ENCODE data around the gene BMP8A.

DNA sequence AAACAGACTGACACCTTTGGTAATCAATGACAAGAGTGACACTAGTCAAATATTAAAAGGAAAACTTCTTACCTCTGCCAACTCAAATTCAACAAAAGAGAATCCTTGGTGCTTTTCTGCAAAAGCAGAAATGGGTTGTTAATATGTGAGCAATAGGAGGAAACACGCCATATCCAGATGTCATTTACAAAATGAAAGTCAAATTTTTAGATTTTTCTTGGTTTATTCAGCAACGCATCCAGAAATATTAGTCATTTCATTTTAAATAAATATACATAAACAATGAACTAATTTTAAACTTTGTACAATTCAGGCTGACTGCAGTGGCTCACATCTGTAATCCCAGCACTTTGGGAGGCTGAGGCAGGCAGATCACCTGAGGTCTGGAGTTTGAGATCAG lies 62.8 kb downstream of the BMP8A start:
- TF ChIP-seq POLR2AphosphoS5 (IDR thresholded peaks at IDR 0.05) = no peak
- TF ChIP-seq, protein P1, sequence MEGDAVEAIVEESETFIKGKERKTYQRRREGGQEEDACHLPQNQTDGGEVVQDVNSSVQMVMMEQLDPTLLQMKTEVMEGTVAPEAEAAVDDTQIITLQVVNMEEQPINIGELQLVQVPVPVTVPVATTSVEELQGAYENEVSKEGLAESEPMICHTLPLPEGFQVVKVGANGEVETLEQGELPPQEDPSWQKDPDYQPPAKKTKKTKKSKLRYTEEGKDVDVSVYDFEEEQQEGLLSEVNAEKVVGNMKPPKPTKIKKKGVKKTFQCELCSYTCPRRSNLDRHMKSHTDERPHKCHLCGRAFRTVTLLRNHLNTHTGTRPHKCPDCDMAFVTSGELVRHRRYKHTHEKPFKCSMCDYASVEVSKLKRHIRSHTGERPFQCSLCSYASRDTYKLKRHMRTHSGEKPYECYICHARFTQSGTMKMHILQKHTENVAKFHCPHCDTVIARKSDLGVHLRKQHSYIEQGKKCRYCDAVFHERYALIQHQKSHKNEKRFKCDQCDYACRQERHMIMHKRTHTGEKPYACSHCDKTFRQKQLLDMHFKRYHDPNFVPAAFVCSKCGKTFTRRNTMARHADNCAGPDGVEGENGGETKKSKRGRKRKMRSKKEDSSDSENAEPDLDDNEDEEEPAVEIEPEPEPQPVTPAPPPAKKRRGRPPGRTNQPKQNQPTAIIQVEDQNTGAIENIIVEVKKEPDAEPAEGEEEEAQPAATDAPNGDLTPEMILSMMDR (IDR thresholded peaks at IDR 0.05 in 8 of 11, conservative IDR thresholded peaks at IDR 0.05 in 3 of 11) = no peak
